IMR-90 (cell line): Measurements from ENCODE around the gene ETV6. TPM values are rescaled to one million over a fixed set of nuclear protein-coding genes. Genes with fewer than 3 reads are reported as not detected.

Experiments used
- ATAC-seq: fragments of 200-7000 bp; cut with Tn5 transposase; 2 replicates; pipeline ENCODE4 v1.9.1; 2020; ENCODE audit warnings: low read depth, mild to moderate bottlenecking, moderate library complexity
- BruUV-seq: library from RNA; stranded (reverse); fragments of 400-500 nt; replicated peaks from 2 replicates; lab custom pipeline; 2021; lab: Mats Ljungman, UMichigan
- CTCF ChIA-PET: fragments of 300-600 bp; formaldehyde crosslinking; extraction: SDS; loops from one replicate; lab custom pipeline; 2021; ENCODE audit warnings: antibody characterized with exemption; lab: Yijun Ruan, JAX
- POLR2A ChIA-PET: fragments of 300-600 bp; sonication (Branson Sonifier 250); formaldehyde crosslinking; loops from one replicate; lab custom pipeline; 2022; ENCODE audit warnings: antibody characterized with exemption; ENCODE audit not compliant: unreplicated experiment; lab: Charles Lee
- DNase-seq: peaks from one replicate; pipeline ENCODE4 v3.0.0; 2013
- H2AFZ ChIP-seq: replicated peaks from 2 replicates; pipeline ENCODE3; 2013; ENCODE audit warnings: low read length, mild to moderate bottlenecking; ENCODE audit not compliant: poor library complexity
- H2AK5ac ChIP-seq: 2 replicates; pipeline ENCODE4 v1.6.1; 2013; ENCODE audit warnings: low read depth, low read length, inconsistent platforms
- H2AK9ac ChIP-seq: replicated peaks from 2 replicates; pipeline ENCODE3; 2013; ENCODE audit warnings: mild to moderate bottlenecking, low read depth, low read length, moderate library complexity; ENCODE audit not compliant: poor library complexity
- H2BK120ac ChIP-seq: 2 replicates; pipeline ENCODE4 v1.6.1; 2013; ENCODE audit warnings: low read depth, low read length, inconsistent platforms
- H2BK15ac ChIP-seq: 3 replicates; pipeline ENCODE4 v1.6.1; 2013; ENCODE audit warnings: low read depth, low read length, inconsistent platforms
- H2BK20ac ChIP-seq: 2 replicates; pipeline ENCODE4 v1.6.1; 2013; ENCODE audit warnings: low read depth, mild to moderate bottlenecking, inconsistent platforms, low read length, moderate library complexity
- H2BK5ac ChIP-seq: 2 replicates; pipeline ENCODE4 v1.6.1; 2013; ENCODE audit warnings: mild to moderate bottlenecking, low read depth, low read length, inconsistent platforms; ENCODE audit not compliant: poor library complexity, severe bottlenecking
- H3K14ac ChIP-seq: replicated peaks from 2 replicates; pipeline ENCODE4 v1.6.1; 2013; ENCODE audit warnings: low read depth, low read length, inconsistent platforms
- H3K18ac ChIP-seq: 2 replicates; pipeline ENCODE4 v1.6.1; 2013; ENCODE audit warnings: low read depth, low read length, control low read depth
- H3K23ac ChIP-seq: 2 replicates; pipeline ENCODE4 v1.6.1; 2013; ENCODE audit warnings: low read depth, low read length, inconsistent platforms
- H3K27ac ChIP-seq: 2 replicates; pipeline ENCODE4 v1.5.1; 2013; ENCODE audit warnings: mild to moderate bottlenecking, control low read depth, low read length; ENCODE audit not compliant: insufficient read depth
- H3K27me3 ChIP-seq: 2 replicates; pipeline ENCODE4 v1.6.1; 2013; ENCODE audit warnings: low read length; ENCODE audit not compliant: control insufficient read depth, insufficient read depth
- H3K36me3 ChIP-seq: 2 replicates; pipeline ENCODE4 v1.6.1; 2013; ENCODE audit warnings: low read length, mixed read lengths; ENCODE audit not compliant: control insufficient read depth, insufficient read depth
- H3K4ac ChIP-seq: 2 replicates; pipeline ENCODE4 v1.6.1; 2013; ENCODE audit warnings: low read depth, low read length, inconsistent platforms
- H3K4me1 ChIP-seq: 2 replicates; pipeline ENCODE4 v1.6.1; 2013; ENCODE audit warnings: low read length, mixed read lengths; ENCODE audit not compliant: control insufficient read depth, insufficient read depth
- H3K4me2 ChIP-seq: 2 replicates; pipeline ENCODE4 v1.6.1; 2013; ENCODE audit warnings: low read depth, mild to moderate bottlenecking, control low read depth, low read length, moderate library complexity
- H3K4me3 ChIP-seq: 2 replicates; pipeline ENCODE4 v1.5.1; 2013; ENCODE audit warnings: low read depth, mild to moderate bottlenecking, control low read depth, low read length, moderate library complexity; ENCODE audit not compliant: insufficient read depth
- H3K56ac ChIP-seq: 2 replicates; pipeline ENCODE4 v1.6.1; 2013; ENCODE audit warnings: low read length, inconsistent platforms; ENCODE audit not compliant: insufficient read depth; ENCODE audit errors: extremely low read depth
- H3K79me1 ChIP-seq, 2 experiments: 2 replicates each; pipeline ENCODE4 v1.6.1; 2013; ENCODE audit warnings: low read length in 2 of 2, inconsistent platforms in 1 of 2, low read depth in 1 of 2
- H3K9ac ChIP-seq: 2 replicates; pipeline ENCODE4 v1.6.1; 2013; ENCODE audit warnings: low read depth, low read length, control low read depth
- H3K9me1 ChIP-seq: 2 replicates; pipeline ENCODE4 v1.6.1; 2013; ENCODE audit warnings: low read length, inconsistent platforms; ENCODE audit not compliant: insufficient read depth
- H3K9me3 ChIP-seq: 2 replicates; pipeline ENCODE4 v1.6.1; 2013; ENCODE audit warnings: low read length; ENCODE audit not compliant: control insufficient read depth, insufficient read depth
- H4K20me1 ChIP-seq: 2 replicates; pipeline ENCODE4 v1.6.1; 2013; ENCODE audit warnings: low read length, inconsistent platforms; ENCODE audit not compliant: insufficient read depth
- H4K5ac ChIP-seq: 2 replicates; pipeline ENCODE4 v1.6.1; 2013; ENCODE audit warnings: mild to moderate bottlenecking, low read depth, low read length, control low read depth
- H4K8ac ChIP-seq, 2 experiments: 2 replicates each; pipeline ENCODE4 v1.6.1; 2013; ENCODE audit warnings: low read depth in 2 of 2, low read length in 2 of 2, control low read depth in 1 of 2, inconsistent platforms in 1 of 2
- H4K91ac ChIP-seq: 2 replicates; pipeline ENCODE4 v1.6.1; 2013; ENCODE audit warnings: low read depth, low read length, inconsistent platforms; ENCODE audit not compliant: insufficient read depth
- CEBPB ChIP-seq: IDR thresholded peaks from 2 replicates; pipeline ENCODE4 v1.6.1; 2012; ENCODE audit warnings: low read depth, low read length, improper control_type of control experiment
- CHD1 ChIP-seq: IDR thresholded peaks from 2 replicates; pipeline ENCODE4 v1.6.1; 2012; ENCODE audit warnings: low read depth, low read length, improper control_type of control experiment
- MAFK ChIP-seq: IDR thresholded peaks from 2 replicates; pipeline ENCODE4 v1.6.1; 2012; ENCODE audit warnings: low read depth, low read length, improper control_type of control experiment
- MXI1 ChIP-seq: IDR thresholded peaks from 2 replicates; pipeline ENCODE4 v1.6.1; 2012; ENCODE audit warnings: low read depth, mild to moderate bottlenecking, low read length, moderate library complexity, borderline replicate concordance
- RFX5 ChIP-seq: IDR thresholded peaks from 2 replicates; pipeline ENCODE4 v1.8.0; 2012; ENCODE audit warnings: low read depth, mild to moderate bottlenecking, low read length, moderate library complexity
- WGBS, 2 experiments: methylation state at CpG; one replicate each; pipeline versions ENCODE4 v1.1.5 to v1.1.7; 2013; ENCODE audit warnings: missing lambda C conversion rate in 2 of 2; ENCODE audit not compliant: insufficient read length in 1 of 2; ENCODE audit errors: extremely low coverage in 2 of 2; 5-methylcytosine and 5-hydroxymethylcytosine counted together
- dilution Hi-C: fragments of 300-500 bp; cut with HindIII; formaldehyde crosslinking; loops from one replicate; pipeline ENCODE4 v1.14.3; 2018; ENCODE audit warnings: low sequenced_read_pairs; ENCODE audit not compliant: unreplicated experiment
- in situ Hi-C: fragments of 300-500 bp; cut with MboI; formaldehyde crosslinking; loops from 3 replicates; pipeline ENCODE4 v1.14.3; 2019; ENCODE audit warnings: low sequenced_read_pairs, inconsistent platforms, mixed read lengths
- intact Hi-C: fragments of 100-400 bp; cut with micrococcal nuclease; formaldehyde crosslinking; loops from 2 replicates; pipeline ENCODE4 v1.10.0; 2022
- polyA plus RNA-seq, 3 experiments: library from polyadenylated mRNA; depleted of rRNA; stranded (reverse); fragments of >200 nt; gene quantifications; 2 replicates each; pipeline ENCODE4 v1.2.3, GENCODE V29; 2012; ENCODE audit warnings: low replicate concordance in 1 of 3
- total RNA-seq: library from RNA; depleted of rRNA; stranded (reverse); fragments of >200 nt; gene quantifications from 2 replicates; pipeline ENCODE4 v1.2.3, GENCODE V29; 2012
- TF ChIP-seq, protein P1 (sequence below): fragments of 150-350 bp; IDR thresholded peaks from 2 replicates; pipeline ENCODE4 v1.6.1; 2016; ENCODE audit warnings: low read depth, mild to moderate bottlenecking, low read length, moderate library complexity, borderline replicate concordance

ETV6 gene
- total and polyA plus RNA-seq, 2 of the 4 experiments (the other 2 are of a cell fraction) = 8.4 to 9.9 TPM

DNA sequence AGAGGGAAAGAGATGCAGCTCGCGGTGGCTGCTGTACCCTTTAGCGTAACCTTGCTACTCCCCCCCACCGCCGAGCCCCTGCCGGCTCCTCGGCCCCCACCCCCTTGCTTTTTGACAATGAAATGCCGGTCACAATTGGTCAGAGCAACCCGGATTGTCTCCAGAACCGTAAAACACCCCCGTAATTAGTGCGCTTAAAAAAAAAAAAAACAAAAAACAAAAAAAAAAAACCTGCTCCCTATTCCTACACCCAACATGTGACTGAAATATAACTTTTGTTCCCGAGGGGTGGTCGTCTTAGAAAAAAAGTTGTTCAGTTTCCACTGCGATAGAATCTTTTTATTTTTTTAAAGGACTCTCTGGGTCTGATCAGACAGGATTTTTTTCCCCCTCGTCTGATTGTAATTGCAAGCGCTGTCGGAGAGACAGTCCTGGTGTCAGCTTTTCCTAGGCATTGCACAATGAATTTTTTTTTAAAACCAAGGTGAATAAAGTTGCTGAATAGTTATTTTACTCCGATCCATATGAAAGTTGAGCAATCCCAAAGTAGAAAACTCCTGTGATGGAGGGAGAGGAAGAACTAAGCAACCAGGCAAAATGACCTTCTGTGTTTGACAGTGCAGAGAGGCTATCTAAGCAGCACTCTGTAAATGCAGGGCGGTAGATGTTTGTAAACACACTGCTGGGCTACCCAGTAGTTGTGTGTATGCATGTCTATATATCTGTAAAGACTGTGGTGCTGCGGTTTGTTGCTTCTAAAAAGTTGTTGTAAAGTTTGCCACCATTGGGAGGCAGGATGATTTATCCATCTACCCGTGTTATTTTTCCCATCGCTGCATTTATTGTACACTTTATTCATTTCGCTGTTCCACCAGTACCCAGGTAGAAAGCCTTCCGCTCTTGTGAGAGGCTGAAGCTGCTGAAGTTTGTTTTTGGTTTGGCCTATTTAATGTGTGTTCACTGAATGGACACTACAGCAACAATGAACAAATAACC lies 1.1 kb downstream of the ETV6 start:
- peak overlapping the region; percentile 87 to 90 for H4K8ac ChIP-seq
- no peaks in the 10 kb centered on the region for H3K9me3 ChIP-seq
- peak overlapping the region; percentile 73 for H2BK20ac ChIP-seq
- H3K9ac ChIP-seq = peak overlapping the region; percentile 99
- ATAC-seq (no peak), DNase-seq (peak; percentile 37)
- H3K18ac ChIP-seq = peak overlapping the region; percentile 83
- peaks cover 7% of the 10 kb centered on the region; the same call in 1 of the 2 replicates for H3K9me1 ChIP-seq
- peak overlapping the region; percentile 87 for H2AFZ ChIP-seq
- H3K27ac ChIP-seq = peak overlapping the region; percentile 99
- POLR2A ChIA-PET = interaction anchor here (0.6 kb wide), 1 partner anchor 21 kb away, joined by 3 read pairs; no protein-coding TSS in a partner anchor
- TF ChIP-seq RFX5 (no peak), MAFK (no peak), CEBPB (peak; percentile 80), MXI1 (peak; percentile 31; the same call in 1 of the 2 replicates), CHD1 (peak; percentile 86; the same call in 1 of the 2 replicates)
- TF ChIP-seq, protein P1, sequence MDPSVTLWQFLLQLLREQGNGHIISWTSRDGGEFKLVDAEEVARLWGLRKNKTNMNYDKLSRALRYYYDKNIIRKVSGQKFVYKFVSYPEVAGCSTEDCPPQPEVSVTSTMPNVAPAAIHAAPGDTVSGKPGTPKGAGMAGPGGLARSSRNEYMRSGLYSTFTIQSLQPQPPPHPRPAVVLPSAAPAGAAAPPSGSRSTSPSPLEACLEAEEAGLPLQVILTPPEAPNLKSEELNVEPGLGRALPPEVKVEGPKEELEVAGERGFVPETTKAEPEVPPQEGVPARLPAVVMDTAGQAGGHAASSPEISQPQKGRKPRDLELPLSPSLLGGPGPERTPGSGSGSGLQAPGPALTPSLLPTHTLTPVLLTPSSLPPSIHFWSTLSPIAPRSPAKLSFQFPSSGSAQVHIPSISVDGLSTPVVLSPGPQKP = no peak
- H2BK15ac ChIP-seq = peak overlapping the region; percentile 49; the same call in 1 of the 3 replicates
- H3K4me2 ChIP-seq = peak overlapping the region; percentile 74
- peak overlapping the region; percentile 97 for H2BK5ac ChIP-seq
- peak overlapping the region; percentile 89 for H2BK120ac ChIP-seq
- H3K27me3 ChIP-seq = no peaks in the 10 kb centered on the region
- peak overlapping the region; percentile 99 for H3K14ac ChIP-seq
- H2AK9ac ChIP-seq = peak overlapping the region; percentile 83
- H4K5ac ChIP-seq = peak overlapping the region; percentile 88
- H3K56ac ChIP-seq = peak overlapping the region; percentile 97
- in situ Hi-C loops = no loop called here
- H4K20me1 ChIP-seq = peaks cover 15% of the 10 kb centered on the region
- H3K4me3 ChIP-seq = peak overlapping the region; percentile 98
- dilution Hi-C loops = no loop called here
- peak overlapping the region; percentile 94 for H3K4ac ChIP-seq
- TSS peak; percentile 48 for BruUV-seq
- CTCF ChIA-PET = no interaction called here
- intact Hi-C loops = loop anchor here (1.0 to 10.0 kb wide), 7 partner anchors 57 to 684 kb away; no protein-coding TSS in a partner anchor
- H2AK5ac ChIP-seq = peak overlapping the region; percentile 64
- peaks cover under 1 to 49% of the 10 kb centered on the region in 2 experiments; a peak in 2 of 4 replicates for H3K79me1 ChIP-seq
- H3K23ac ChIP-seq = peak overlapping the region; percentile 100
- H3K4me1 ChIP-seq = peaks cover 9% of the 10 kb centered on the region
- H3K36me3 ChIP-seq = no peaks in the 10 kb centered on the region
- peak overlapping the region; percentile 88 for H4K91ac ChIP-seq
- WGBS, 2 experiments = no CpG with 5 or more reads among the region's 25 CpGs
